KMS-11 (cell line): ENCODE results near the gene CHST12.

Source experiments
- H2AFZ ChIP-seq: fragments of 200-600 bp; sonication (generic); 2 replicates; pipeline ENCODE4 v1.6.1; 2016; ENCODE audit warnings: antibody characterized with exemption, mixed run types, low read depth
- H3K27ac ChIP-seq: fragments of 200-600 bp; sonication (generic); 2 replicates; pipeline ENCODE4 v1.6.1; 2016; ENCODE audit warnings: mild to moderate bottlenecking, mixed run types
- H3K27me3 ChIP-seq: fragments of 200-600 bp; sonication (generic); 2 replicates; pipeline ENCODE4 v1.6.1; 2017; ENCODE audit warnings: mild to moderate bottlenecking, low read depth, mixed run types, moderate library complexity; ENCODE audit not compliant: insufficient read depth
- H3K36me3 ChIP-seq: fragments of 200-600 bp; sonication (generic); 2 replicates; pipeline ENCODE4 v1.6.1; 2017; ENCODE audit warnings: mild to moderate bottlenecking, mixed run types; ENCODE audit not compliant: insufficient read depth
- H3K4me1 ChIP-seq: fragments of 200-600 bp; sonication (generic); 2 replicates; pipeline ENCODE4 v1.6.1; 2016; ENCODE audit warnings: mild to moderate bottlenecking, low read depth, mixed run types; ENCODE audit not compliant: poor library complexity, severe bottlenecking
- H3K4me2 ChIP-seq: fragments of 200-600 bp; sonication (generic); 2 replicates; pipeline ENCODE4 v1.7.0; 2016; ENCODE audit warnings: mild to moderate bottlenecking, mixed run types
- H3K4me3 ChIP-seq: fragments of 200-600 bp; sonication (generic); IDR thresholded peaks from 2 replicates; pipeline ENCODE4 v1.6.1; 2017; ENCODE audit warnings: low read depth, low read length, mixed read lengths; ENCODE audit not compliant: insufficient read depth
- H3K79me2 ChIP-seq: fragments of 200-600 bp; sonication (generic); 2 replicates; pipeline ENCODE4 v1.6.1; 2016; ENCODE audit warnings: low read depth, mixed run types; ENCODE audit not compliant: insufficient read depth
- H3K9ac ChIP-seq: fragments of 200-600 bp; sonication (generic); 2 replicates; pipeline ENCODE4 v1.6.1; 2016; ENCODE audit warnings: mild to moderate bottlenecking, mixed run types
- H4K20me1 ChIP-seq: fragments of 200-600 bp; sonication (generic); 2 replicates; pipeline ENCODE4 v1.6.1; 2016; ENCODE audit warnings: mild to moderate bottlenecking, mixed run types; ENCODE audit not compliant: insufficient read depth
- TF ChIP-seq, protein P1 (sequence below): fragments of 200-600 bp; sonication (generic); conservative IDR thresholded peaks from 2 replicates; pipeline ENCODE4 v1.6.1; 2017; ENCODE audit warnings: low read depth, mild to moderate bottlenecking, antibody characterized with exemption, low read length, moderate library complexity, mixed read lengths

Gene CHST12

GRCh38 chr7:2355705-2356008 is 47.8 kb upstream of the CHST12 start:
- peak overlapping the region; percentile 64 for H3K4me2 ChIP-seq
- peak overlapping the region; percentile 98 for H3K9ac ChIP-seq
- H2AFZ ChIP-seq: no peak overlapping the region
- peaks cover 70% of the 10 kb centered on the region for H3K79me2 ChIP-seq
- peak overlapping the region; percentile 94 for H3K27ac ChIP-seq
- H4K20me1 ChIP-seq: peaks cover 48% of the 10 kb centered on the region
- H3K36me3 ChIP-seq: peaks cover 7% of the 10 kb centered on the region; the same call in 1 of the 2 replicates
- H3K4me3 ChIP-seq: no peak overlapping the region
- TF ChIP-seq, protein P1, sequence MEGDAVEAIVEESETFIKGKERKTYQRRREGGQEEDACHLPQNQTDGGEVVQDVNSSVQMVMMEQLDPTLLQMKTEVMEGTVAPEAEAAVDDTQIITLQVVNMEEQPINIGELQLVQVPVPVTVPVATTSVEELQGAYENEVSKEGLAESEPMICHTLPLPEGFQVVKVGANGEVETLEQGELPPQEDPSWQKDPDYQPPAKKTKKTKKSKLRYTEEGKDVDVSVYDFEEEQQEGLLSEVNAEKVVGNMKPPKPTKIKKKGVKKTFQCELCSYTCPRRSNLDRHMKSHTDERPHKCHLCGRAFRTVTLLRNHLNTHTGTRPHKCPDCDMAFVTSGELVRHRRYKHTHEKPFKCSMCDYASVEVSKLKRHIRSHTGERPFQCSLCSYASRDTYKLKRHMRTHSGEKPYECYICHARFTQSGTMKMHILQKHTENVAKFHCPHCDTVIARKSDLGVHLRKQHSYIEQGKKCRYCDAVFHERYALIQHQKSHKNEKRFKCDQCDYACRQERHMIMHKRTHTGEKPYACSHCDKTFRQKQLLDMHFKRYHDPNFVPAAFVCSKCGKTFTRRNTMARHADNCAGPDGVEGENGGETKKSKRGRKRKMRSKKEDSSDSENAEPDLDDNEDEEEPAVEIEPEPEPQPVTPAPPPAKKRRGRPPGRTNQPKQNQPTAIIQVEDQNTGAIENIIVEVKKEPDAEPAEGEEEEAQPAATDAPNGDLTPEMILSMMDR: no peak
- H3K4me1 ChIP-seq: peaks cover 38% of the 10 kb centered on the region
- H3K27me3 ChIP-seq: no peaks in the 10 kb centered on the region

- H3K9ac ChIP-seq: no peak overlapping the region
- TF ChIP-seq, protein P1: no peak
- no peak overlapping the region for H3K4me3 ChIP-seq
These were observed 46.2 kb upstream of the CHST12 start for GRCh38 chr7:2357165-2357564.

DNA sequence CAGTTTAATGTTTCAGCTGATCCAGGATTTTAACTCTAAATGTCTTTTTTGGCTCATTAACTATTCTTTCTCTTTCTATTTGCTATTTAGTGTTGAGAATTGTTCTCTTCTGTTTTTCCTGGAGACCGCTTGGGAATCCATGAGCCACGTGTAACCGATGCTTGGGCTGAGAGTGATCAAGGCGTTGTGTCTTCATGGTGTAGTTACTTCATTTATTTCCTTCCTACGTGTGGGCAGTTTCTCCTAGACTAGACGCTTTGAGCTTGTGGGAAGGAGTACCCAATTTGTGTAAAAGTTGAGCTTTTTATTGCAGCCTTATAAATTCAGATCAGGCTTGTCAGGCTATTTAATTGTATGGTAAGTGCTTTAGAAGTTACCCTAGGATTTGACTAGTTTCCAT is 45.8 kb upstream of the CHST12 start:
- H3K4me2 ChIP-seq: peak overlapping the region; percentile 64; the same call in 1 of the 2 replicates
- H4K20me1 ChIP-seq: peaks cover 61% of the 10 kb centered on the region
- peaks cover 13% of the 10 kb centered on the region for H3K36me3 ChIP-seq
- H3K79me2 ChIP-seq: peaks cover 88% of the 10 kb centered on the region
- no peak overlapping the region for H3K9ac ChIP-seq
- no peaks in the 10 kb centered on the region for H3K27me3 ChIP-seq
- no peak overlapping the region for H3K27ac ChIP-seq
- peaks cover 38% of the 10 kb centered on the region for H3K4me1 ChIP-seq
- TF ChIP-seq, protein P1: no peak
- no peak overlapping the region for H3K4me3 ChIP-seq
- H2AFZ ChIP-seq: no peak overlapping the region

More at GRCh38 chr7:2357165-2357564, 46.2 kb upstream of the CHST12 start:
- peak overlapping the region; percentile 64; the same call in 1 of the 2 replicates for H3K4me2 ChIP-seq
- no peak overlapping the region for H3K27ac ChIP-seq
- H3K4me1 ChIP-seq: peaks cover 38% of the 10 kb centered on the region
- H3K79me2 ChIP-seq: peaks cover 85% of the 10 kb centered on the region
- no peaks in the 10 kb centered on the region for H3K27me3 ChIP-seq
- peaks cover 58% of the 10 kb centered on the region for H4K20me1 ChIP-seq
- no peak overlapping the region for H2AFZ ChIP-seq
- H3K36me3 ChIP-seq: peaks cover 12% of the 10 kb centered on the region; the same call in 1 of the 2 replicates

DNA sequence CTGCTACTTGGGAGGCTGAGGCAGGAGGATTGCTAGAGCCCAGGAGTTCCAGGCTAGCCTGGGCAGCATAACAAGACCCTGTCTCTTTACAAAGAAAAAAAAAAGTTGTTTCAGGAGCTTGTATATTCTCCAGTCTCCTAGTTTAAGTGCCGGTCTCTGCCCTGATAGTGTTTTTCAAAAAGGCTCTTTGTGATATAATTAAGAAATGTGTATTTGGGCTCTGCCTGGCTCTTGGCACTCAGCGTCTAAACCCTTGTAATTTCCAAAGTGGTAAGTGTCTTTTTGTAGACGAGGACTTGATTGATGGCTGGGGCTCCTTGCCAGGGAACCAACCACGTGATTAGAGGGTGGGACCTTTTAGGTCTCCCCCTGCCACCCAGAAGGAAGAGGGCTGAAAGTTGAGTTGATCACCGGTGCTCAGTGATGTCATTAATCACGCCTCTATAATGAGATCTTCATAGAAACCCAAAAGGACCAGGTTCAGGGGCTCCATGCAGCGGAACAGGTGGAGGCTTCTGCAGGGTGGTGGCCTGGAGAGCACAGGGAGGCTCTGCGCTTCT is 44.4 kb upstream of the CHST12 start:
- no peak overlapping the region for H2AFZ ChIP-seq
- H4K20me1 ChIP-seq: peaks cover 64% of the 10 kb centered on the region
- H3K4me3 ChIP-seq: no peak overlapping the region
- no peak overlapping the region for H3K27ac ChIP-seq
- no peak overlapping the region for H3K9ac ChIP-seq
- H3K36me3 ChIP-seq: peaks cover 26% of the 10 kb centered on the region
- TF ChIP-seq, protein P1: no peak
- H3K79me2 ChIP-seq: peaks cover 91% of the 10 kb centered on the region
- H3K4me2 ChIP-seq: no peak overlapping the region
- H3K27me3 ChIP-seq: no peaks in the 10 kb centered on the region
- H3K4me1 ChIP-seq: peaks cover 31% of the 10 kb centered on the region
